HG02870 (cell line): ENCODE results near the gene COBLL1.

ENCODE experiments used
- ATAC-seq: cut with Tn5 transposase; IDR thresholded peaks from one replicate; pipeline ENCODE4 v1.9.1; 2021; ENCODE audit warnings: mild to moderate bottlenecking, moderate library complexity; ENCODE audit not compliant: unreplicated experiment

The COBLL1 gene

DNA sequence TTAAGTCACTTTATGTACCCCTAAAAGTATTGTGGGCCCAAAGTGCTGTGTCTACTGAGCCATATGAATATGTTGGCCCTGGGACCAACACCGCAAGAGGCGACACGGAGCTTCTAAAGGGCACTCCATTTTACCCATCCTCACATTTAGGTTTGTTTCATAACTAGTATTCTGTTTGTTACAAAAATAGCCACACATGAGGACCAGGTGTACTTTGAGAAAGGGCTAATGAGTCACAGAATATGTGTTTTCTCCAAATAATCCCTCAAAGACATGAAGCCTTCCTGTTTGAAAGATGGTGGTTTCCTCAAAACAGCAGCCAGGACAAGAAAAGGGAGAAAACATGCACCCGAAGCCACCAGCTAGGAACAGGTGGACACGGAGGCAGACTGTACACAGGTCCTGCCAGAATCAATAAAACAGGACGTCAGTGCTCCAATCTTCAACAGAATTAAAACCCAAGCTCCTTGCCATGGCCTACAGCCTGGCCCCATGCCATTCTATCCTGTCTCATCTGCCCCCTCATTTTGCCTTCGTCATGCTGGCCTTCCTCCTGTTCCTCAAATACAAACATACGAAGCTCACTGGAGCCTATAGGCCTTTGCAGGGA is 198.6 kb downstream of the COBLL1 start:
- ATAC-seq, result no peak

DNA sequence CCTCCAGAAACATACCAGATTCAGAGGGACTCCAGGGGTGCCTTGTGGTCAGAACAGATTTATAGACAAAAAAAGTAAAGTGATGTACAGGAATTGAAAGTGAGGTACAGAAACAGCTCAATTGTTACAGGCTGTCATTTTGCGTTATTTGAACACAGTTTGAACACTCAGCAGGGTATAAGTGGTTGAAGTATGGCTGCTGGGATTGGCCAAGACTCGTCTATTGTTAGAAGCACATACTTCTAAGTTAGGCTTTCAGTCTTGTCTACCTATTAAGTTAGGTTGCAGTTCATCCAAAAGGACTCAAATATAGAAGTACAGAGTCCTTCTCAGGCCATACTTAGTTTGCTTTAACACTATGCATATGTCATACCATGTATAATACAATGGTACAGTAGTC is 199.4 kb downstream of the COBLL1 start:
- ATAC-seq, result no peak
